ENCODE data around the gene DMRTB1.

DMRTB1 gene

GRCh38 chr1:53467391-53467790 is 8.2 kb downstream of the DMRTB1 start:
- TF ChIP-seq CTCF (IDR thresholded peaks at IDR 0.05) = no peak

GRCh38 chr1:53468374-53468773 is 9.2 kb downstream of the DMRTB1 start:
- no peak for TF ChIP-seq CTCF (IDR thresholded peaks at IDR 0.05)

GRCh38 chr1:53469373-53469772 is 10.2 kb downstream of the DMRTB1 start:
- TF ChIP-seq CTCF (IDR thresholded peaks at IDR 0.05) = no peak

- TF ChIP-seq CTCF (IDR thresholded peaks at IDR 0.05) = no peak
Measured at GRCh38 chr1:53470155-53470554, 11.0 kb downstream of the DMRTB1 start.

GRCh38 chr1:53470584-53470983 is 11.4 kb downstream of the DMRTB1 start:
- TF ChIP-seq CTCF (IDR thresholded peaks at IDR 0.05) = no peak

- TF ChIP-seq CTCF (IDR thresholded peaks at IDR 0.05) = no peak
Measured at GRCh38 chr1:53471000-53471399, 11.8 kb downstream of the DMRTB1 start.

GRCh38 chr1:53473463-53473862 is 14.3 kb downstream of the DMRTB1 start:
- no peak for TF ChIP-seq CTCF (IDR thresholded peaks at IDR 0.05)

GRCh38 chr1:53475664-53476063 is 16.5 kb downstream of the DMRTB1 start:
- no peak for TF ChIP-seq CTCF (IDR thresholded peaks at IDR 0.05)

All from LNCAP (cell line).